ENCODE measurements around the gene DTL.

DTL gene

GRCh38 chr1:212035835-212036605 lies 472 bp downstream of the DTL start:
- DNase-seq: no peak

GRCh38 chr1:212037900-212038299 lies 2.4 kb downstream of the DTL start:
- no peak for DNase-seq

GRCh38 chr1:212039622-212040021 lies 4.1 kb downstream of the DTL start:
- no peak for DNase-seq

- no peak for DNase-seq
These were observed 5.3 kb downstream of the DTL start for GRCh38 chr1:212040629-212041412.

- no peak for DNase-seq
These were observed 6.9 kb downstream of the DTL start for GRCh38 chr1:212042436-212042835.

- no peak for DNase-seq
These were observed 9.3 kb downstream of the DTL start for GRCh38 chr1:212044851-212045250.

GRCh38 chr1:212045981-212046380 lies 10.4 kb downstream of the DTL start:
- no peak for DNase-seq

- no peak for DNase-seq
These were observed 18.4 kb downstream of the DTL start for GRCh38 chr1:212053993-212054392.

GRCh38 chr1:212055333-212055732 lies 19.8 kb downstream of the DTL start:
- DNase-seq: no peak

- no peak for DNase-seq
These were observed 25.3 kb downstream of the DTL start for GRCh38 chr1:212060632-212061472.

- DNase-seq: no peak
These were observed 27.4 kb downstream of the DTL start for GRCh38 chr1:212062832-212063438.

GRCh38 chr1:212067787-212068186 lies 32.2 kb downstream of the DTL start:
- no peak for DNase-seq

GRCh38 chr1:212070720-212071302 lies 35.3 kb downstream of the DTL start:
- DNase-seq: no peak

GRCh38 chr1:212072047-212072446 lies 36.5 kb downstream of the DTL start:
- DNase-seq: no peak

- DNase-seq: no peak
These were observed 37.9 kb downstream of the DTL start for GRCh38 chr1:212073490-212073889.

GRCh38 chr1:212074313-212074712 lies 38.8 kb downstream of the DTL start:
- DNase-seq: no peak

- DNase-seq: no peak
These were observed 39.3 kb downstream of the DTL start for GRCh38 chr1:212074856-212075255.

GRCh38 chr1:212077028-212077427 lies 41.5 kb downstream of the DTL start:
- no peak for DNase-seq

- no peak for DNase-seq
These were observed 43.3 kb downstream of the DTL start for GRCh38 chr1:212078826-212079225.

GRCh38 chr1:212082765-212083406 lies 47.3 kb downstream of the DTL start:
- DNase-seq: no peak

GRCh38 chr1:212089560-212090163 lies 54.1 kb downstream of the DTL start:
- no peak for DNase-seq
